Ramos (cell line): ENCODE results near the gene CERT1.

ENCODE experiments used
- in situ Hi-C: fragments of 300-500 bp; cut with MboI; formaldehyde crosslinking; loops from one replicate; pipeline ENCODE4 v1.14.3; 2022; ENCODE audit warnings: low sequenced_read_pairs; ENCODE audit not compliant: unreplicated experiment

The CERT1 gene

DNA sequence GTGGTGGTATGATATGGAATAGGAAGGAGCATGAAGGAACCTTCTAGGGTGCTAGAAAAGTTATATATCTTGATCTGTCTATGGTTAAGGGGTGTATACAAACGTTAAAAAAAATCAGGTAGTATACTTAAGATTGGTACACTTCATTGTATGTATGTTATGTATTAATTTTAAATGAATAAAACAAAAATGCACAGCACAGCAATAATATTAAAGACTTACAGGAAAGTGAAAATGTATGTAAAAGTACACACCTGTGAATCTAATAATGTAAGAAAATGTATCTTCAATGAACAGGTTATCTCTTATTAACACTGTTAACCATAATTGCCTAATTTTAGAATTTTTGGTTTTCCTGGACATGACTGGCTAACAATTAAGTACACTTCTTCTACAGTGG lies 97.2 kb downstream of the CERT1 start:
- in situ Hi-C loops: no loop called here

DNA sequence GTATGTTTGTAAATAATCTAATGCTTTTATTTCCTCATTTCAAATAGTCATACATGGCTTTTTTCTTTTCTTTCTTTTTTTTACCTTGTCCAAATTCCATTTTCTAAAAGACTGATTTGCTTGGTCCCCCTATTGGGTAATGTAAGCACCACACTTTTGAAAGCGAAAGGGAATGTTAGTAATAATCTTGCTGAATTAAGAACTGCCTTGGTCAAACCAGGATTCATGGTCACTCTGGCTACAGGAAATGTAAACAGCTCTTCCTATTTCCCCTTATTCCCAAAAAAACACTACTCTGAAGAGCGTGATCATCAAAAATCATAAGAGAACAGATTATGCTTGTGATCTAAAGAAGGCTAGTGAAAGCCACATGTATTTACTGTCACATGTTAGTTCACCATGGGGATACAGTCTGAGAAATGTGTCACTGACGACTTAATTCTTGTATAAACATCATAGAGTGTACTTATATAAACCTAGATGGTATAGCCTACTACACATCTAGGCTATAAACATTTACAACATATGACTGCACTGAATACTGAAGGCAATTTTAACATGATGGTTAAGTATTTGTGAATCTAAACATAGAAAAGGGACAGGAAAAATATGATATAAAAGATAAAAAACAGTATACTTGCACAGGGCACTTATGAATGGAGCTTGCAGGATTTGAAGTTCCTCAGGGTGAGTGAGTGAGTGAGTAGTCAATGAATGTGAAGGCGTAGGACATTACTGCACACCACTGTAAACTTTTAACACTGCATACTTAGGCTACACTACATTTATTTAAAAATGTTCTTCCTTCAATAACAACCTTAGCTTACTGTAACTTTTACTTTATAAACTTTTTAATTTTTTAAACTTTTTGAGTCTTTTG lies 99.1 kb downstream of the CERT1 start:
- in situ Hi-C loops: no loop called here

DNA sequence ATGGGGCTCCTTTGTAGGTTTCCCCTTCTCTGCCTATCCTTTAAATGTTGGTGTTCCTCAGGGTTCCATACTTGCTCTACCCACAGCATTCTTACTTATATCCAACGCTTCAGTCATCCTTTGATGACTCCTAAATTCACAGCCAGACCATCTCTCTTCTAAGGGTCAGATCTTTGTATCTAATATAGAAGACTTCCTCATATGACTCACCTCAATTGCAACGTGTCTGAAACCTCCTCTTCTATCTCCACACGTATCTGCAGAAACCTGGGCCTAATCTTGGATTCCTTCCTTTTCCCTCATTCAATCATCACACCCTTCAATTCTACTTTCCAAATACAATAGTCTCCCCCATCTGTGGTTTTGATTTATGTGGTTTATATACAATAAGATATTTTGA lies 106.1 kb downstream of the CERT1 start:
- in situ Hi-C loops: no loop called here

DNA sequence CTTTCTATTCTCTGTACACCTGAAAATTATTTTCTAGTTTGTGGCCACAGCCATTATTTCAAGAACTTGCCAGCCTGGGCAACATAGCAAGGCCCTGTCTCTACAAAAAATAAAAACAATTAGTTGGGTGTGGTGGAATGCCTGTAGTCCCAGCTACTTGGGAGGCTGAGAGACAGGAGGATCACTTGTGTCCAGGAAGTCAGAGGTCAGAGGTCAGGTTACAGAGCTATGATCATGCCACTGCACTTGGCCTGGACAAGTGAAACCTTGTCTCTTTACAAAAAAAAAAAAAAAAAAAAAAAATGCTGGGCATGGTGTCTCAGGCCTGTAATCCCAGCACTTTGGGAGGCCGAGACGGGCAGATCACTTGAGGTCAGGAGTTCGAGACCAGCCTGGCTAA lies 116.2 kb downstream of the CERT1 start:
- in situ Hi-C loops: no loop called here

DNA sequence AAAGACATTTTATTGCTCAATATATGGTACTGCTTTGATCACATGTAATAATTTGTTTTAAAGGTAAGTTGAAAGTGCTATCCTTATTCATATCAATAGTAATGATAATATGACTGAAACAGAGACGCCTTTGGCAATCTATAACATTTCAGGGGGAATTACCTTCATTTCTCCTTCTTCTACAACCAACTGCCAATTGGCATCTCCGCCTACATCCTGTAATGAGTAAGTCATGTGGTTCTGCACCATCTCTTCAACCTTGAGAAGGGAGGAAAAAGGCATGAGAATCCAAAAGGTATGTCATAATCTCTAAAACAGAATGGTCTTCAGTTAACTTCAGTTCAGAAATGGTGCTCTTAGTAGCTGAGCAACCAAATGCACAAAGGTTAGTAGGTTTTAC lies 122.0 kb downstream of the CERT1 start:
- in situ Hi-C loops: no loop called here

DNA sequence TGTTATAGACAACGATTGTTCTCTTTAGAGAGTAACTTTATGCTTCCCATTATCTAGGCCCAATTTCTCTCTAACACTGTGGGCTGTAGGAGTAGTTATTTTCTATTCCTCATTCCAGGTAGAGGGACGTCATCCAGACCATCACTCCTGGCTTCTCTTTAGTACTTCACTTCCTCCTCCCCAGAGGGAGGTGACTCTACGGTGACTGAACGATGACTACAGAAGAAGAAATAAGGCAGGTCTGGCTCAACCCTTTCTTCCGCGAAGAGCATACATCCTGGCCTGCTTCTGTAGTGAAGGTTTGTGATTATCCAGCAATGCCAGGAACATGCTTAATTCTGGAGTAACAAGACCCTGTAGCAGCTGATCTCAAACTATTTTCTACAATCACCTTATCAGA lies 123.6 kb downstream of the CERT1 start:
- in situ Hi-C loops: no loop called here

DNA sequence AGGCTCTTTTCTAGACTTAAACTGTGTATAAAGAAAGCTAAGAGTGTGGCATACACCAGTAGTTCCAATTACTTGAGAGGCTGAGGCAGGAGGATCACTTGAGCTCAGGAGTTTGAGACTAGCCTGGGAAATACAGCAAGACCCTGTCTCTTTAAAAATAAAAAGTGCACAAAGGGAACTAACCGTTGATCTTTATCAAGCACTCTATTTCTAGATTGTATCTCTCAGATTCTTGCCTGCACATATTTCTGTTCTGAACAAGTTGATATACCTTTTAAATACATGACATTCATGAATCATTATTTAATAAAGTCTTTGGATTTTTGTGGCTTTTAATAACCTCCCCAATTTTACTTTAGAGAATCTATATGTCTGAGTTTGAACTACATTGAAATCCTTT lies 127.2 kb downstream of the CERT1 start:
- in situ Hi-C loops: no loop called here

DNA sequence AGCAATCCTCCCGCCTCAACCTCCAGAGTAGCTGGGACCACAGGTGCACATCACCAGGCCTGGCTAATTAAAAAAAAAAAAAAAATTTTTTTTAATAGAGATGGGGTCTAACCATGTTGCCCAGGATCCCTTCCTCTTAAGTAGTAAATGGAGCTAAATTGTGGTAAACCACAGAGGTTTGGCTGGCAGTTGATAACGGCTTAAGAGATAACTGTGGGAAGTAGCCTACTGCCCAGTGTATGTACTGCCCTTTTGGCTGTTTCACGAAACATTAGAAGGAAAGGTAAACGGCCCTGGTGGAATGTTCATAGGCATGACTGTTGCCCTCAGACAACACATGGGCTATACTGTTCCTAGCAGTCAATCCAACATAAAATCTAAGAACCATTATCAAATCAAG lies 130.0 kb downstream of the CERT1 start:
- in situ Hi-C loops: no loop called here

DNA sequence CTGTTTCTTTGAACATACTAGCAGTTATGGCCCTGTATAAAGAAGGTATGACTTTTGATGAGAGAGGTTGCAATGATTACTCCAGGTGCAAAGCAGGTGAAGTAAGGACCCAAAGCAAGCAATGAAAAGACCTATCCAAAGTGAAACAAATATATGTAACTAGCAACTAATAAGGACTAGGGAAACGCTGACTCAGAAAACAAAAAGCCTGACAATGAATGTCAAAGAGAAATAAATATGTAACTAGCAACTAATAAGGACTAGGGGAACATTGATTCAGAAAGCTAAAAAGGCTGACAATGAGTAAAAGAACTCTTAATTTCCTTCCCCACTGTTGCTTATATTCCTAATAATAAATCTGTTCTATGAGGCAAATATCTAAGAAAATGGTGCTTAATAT lies 131.3 kb downstream of the CERT1 start:
- in situ Hi-C loops: no loop called here

DNA sequence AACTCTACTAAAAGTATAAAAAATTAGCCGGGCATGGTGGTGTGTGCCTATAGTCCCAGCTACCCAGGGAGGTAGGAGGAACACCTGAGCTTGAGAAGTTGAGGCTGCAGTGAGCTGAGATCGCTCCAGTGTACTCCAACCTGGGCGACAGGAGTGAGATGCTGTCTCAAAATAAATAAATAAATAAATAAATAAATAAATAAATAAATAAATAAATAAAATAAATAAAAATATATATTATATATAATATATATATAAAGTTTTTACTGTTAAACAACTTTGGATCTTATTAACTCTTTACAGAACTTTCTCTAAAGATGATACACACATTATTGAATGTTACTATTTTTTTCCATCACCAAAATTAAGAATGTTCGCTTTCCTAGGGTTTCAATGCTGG lies 136.0 kb downstream of the CERT1 start:
- in situ Hi-C loops: no loop called here

DNA sequence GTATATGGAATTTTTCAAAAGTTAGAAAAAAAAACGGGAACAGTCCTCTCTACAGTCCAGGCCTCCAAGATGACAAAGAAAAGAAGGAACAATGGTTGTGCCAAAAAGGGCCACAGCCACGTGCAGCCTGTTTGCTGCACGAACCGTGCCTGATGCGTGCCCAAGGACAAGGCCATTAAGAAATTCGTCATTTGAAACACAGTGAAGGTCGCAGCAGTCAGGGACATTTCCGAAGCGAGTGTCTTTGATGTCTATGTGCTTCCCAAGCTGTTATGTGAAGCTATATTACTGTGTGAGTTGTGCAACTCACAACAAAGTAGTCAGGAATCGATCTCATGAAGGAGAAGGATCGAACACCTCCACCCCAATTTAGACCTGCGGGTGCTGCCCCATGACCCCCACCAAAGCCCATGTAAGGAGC lies 137.0 kb downstream of the CERT1 start:
- in situ Hi-C loops: no loop called here

DNA sequence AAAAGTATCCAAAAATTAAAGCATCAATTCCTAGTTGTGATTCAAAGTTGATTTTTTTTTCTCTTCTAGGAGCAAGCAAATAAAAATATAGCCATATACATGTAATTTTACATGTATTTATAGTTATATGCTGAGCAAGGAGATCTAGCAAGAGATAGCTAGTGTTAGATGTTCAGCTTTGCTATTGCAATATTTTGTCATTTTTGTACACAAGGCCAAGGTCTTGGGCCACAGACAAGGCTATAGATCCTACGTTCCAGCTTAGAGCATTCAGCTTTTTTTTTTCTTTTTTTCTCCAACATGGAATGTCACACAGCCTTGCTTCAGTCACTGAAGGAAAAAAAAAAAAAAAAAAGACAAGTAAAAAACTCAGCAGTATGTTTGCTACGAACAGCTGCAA lies 137.6 kb downstream of the CERT1 start:
- in situ Hi-C loops: no loop called here

DNA sequence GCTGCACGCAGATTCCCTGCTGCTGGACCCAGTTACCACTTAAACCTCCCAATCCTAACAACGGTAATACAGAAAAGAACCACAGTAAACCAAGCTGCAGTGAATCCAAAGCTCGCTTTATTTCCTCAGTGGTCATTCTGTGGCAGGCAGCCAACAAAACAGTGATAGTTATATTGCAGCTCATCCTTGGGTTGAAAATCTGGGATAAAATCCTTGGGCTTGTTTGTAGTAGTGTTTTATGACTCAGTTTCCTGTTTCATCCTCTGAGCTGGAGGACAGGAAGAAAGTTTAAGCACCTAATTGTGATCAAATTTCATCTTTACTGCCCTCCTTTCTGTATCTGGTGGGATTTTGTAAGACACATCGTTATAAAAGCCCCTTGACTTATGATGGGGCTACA lies 143.0 kb downstream of the CERT1 start:
- in situ Hi-C loops: no loop called here

DNA sequence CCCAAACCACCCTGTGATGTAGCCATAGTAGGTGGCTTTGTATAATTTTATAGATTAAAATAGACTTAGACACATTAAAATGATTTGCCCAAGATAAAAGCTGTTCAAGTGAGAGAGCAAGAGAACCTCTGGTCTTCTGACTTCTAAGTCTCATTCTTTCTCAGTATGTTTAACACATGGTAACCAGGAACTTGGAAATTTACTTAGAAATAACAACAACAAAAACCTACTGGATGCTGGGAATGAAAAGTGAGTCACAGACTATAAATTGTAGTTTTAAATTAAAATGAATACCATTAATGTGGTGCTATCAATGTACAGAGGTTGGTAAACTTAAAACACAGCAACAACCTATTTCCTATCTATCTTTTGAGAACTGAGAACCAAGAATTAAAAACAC lies 144.0 kb downstream of the CERT1 start:
- in situ Hi-C loops: no loop called here

DNA sequence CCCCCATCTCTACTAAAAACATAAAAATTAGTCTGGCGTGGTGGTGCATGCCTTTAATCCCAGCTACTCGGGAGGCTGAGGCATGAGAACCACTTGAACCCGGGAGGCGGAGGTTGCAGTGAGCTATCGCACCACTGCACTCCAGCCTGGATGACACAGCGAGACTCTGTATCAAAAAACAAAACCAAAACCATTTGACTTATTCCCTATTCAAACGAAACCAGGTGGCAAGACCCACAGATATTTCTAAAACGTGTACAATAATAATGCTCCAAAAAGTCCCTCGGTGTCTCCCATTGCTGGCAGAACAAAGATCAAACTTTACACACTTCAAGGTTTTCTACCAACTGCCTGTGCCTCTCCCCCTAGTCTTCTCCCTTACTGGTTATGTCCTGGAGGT lies 144.6 kb downstream of the CERT1 start:
- in situ Hi-C loops: no loop called here

DNA sequence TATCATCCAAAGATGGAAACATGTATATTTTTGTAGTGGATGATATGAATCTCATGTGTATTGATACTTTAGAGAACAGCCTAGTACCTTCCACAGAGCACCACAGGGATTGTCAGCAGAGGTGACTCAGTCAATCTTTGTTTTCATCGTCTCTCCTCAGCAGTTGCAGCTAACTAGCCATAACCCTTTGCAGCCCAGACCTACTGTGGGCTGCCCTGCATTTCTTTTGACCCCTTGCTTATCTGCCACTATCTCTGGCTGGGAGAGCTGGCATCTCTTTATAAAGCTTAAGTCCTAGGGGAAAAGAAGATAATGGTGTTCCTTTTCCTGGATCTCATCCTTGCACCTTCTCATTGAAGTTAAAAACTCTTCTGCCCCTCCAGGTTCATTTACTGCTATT lies 145.7 kb downstream of the CERT1 start:
- in situ Hi-C loops: no loop called here

DNA sequence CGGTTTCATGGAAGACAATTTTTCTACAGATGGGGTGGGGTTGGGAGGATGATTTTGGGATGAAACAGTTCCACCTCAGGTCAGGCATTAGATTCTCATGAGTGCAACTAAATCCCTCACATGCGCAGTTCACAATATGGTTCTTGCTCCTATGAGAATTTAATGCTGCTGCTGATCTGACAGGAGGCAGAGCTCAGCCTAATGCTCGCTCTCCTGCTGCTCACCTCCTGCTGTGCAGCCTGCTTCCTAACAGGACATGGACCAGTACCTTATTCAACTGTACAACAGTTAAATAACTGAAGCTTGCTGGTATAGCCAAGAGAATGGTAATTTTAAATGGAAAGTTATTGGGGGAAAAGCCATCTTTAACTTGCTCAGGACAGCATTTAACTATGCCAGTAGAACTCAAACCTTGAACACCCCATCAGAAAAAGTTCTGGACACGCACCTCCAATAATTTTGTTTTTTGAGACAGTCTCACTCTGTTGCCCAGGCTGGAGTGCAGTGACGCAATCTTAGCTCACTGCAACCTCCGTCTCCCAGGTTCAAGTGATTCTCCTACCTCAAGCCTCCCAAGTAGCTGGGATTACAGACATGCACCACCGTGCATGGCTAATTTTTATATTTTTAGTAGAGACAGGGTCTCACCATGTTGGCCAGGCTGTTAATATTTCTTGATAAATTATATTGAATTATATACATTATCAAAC lies 146.7 kb downstream of the CERT1 start:
- in situ Hi-C loops: no loop called here

DNA sequence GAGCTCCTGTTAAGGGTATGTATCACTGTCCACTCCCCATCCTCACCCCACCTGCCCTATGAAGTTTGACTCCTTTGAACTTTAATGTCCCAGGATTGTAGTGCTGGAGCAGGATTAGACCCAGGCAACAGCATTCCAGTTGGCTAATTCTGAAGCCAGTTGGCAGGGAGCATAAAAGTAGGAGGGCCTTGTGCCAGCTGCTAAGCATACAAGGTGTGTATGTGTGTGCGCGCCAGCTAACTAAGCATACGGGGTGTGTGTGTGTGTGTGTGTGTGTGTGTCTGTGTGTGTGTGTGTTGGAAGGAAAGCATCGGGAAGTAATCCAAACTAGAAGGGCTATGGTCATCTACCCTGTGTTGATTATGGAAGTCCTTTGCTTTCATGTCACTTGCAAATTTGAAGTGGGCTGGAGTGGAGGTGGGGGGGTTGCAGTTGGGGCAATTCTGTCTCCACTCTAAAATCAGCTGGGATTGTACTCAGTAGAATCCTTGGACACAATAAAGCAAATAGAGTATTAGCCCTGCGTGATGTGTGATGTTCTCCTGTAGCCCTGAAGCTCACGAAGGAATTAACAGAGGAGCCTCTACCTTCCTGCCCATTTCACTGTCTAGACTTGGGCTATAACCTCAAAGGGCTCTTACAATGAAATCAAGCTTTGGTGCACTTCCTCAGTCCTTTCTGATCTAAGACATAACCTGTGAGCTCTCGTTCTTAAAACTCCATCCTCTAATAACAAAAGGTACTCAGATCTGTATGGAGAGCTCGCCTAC lies 147.5 kb downstream of the CERT1 start:
- in situ Hi-C loops: no loop called here

DNA sequence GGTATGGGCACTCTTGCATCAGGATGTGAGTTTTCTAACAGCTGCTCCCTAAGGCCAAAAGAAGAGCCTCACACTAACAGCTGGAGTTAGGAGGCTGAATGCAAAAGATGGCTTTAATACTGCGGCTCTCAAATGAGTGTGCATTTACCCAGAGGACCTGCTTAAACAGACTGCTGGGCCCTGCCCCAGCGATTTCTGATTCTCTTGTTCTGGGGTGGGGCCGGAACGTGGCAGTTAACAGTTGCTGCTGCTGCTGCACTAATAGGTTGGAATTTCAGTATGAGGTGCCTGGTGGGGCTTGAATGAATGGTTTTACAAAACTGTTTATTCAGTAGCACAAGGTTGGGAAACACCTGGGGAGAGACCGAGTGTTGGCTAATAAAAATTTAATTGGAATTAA lies 148.3 kb downstream of the CERT1 start:
- in situ Hi-C loops: no loop called here

DNA sequence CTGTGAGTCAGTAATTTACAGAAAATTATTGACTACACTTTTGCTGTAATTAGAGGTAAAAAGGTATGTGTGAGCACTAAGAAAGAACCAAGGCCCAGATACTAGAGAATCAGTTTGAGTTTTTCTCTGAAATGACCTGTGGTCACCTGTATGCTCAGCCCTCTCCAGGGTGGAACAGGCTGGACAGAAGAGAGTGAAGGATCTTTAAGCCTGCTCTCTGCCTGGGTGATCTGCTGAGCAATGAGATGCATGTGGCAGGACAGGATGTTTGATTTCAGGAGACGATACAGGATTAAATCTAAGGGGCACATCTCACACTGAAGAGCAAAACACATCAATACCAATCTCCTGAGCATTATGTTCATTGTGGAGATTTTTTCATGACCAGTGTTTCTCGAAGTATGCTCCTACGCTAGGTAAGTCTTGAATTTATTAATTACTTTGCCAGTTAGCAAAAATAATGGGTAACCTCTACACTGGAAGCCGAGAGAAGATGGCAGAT lies 148.9 kb downstream of the CERT1 start:
- in situ Hi-C loops: no loop called here

DNA sequence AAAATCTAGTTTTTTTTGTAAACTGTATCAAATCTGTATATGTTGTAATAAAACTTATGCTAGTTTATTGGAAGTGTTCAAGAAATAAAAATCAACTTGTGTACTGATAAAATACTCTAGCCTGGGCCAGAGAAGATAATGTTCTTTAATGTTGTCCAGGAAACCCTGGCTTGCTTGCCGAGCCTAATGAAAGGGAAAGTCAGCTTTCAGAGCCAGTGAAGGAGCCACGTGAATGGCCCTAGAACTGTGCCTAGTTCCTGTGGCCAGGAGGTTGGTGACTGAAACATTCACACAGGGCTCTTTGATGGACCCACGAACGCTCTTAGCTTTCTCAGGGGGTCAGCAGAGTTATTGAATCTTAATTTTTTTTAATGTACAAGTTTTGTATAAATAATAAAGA lies 150.1 kb downstream of the CERT1 start:
- in situ Hi-C loops: no loop called here
